ENCODE measurements around the gene PLCB1.

- TF ChIP-seq JUND (IDR thresholded peaks at IDR 0.05; ENCODE audit: low read depth, low read length) (no peak), BCLAF1 (IDR thresholded peaks at IDR 0.05) (no peak), CTCF (IDR thresholded peaks at IDR 0.05 in 2 of 3, conservative IDR thresholded peaks at IDR 0.05 in 1 of 3; ENCODE audit: control insufficient read depth in 2 of 3, extremely low read depth in 1 of 3, insufficient read depth in 1 of 3, low read depth in 3 of 3, low read length in 3 of 3) (no peak), ATF3 (IDR thresholded peaks at IDR 0.05; ENCODE audit: borderline replicate concordance, extremely low read depth, low read depth, low read length) (no peak), EZH2 (IDR thresholded peaks at IDR 0.05; ENCODE audit: borderline replicate concordance, control insufficient read depth, low read depth, low read length) (no peak), NFYA (IDR thresholded peaks at IDR 0.05; ENCODE audit: borderline replicate concordance, low read depth, low read length) (no peak)
Observed at GRCh38 chr20:8395956-8396355, 263.9 kb downstream of the PLCB1 start.
